CD4-positive, alpha-beta T cell (primary cell): ENCODE results near the gene MSI2. TPM values are rescaled to one million over a fixed set of nuclear protein-coding genes. Genes with fewer than 3 reads are reported as not detected.
A peak's percentile ranks its signal among the peaks of the same experiment; 100 is the strongest.

ENCODE experiments used
- ATAC-seq: fragments of 200-7000 bp; cut with Tn5 transposase; one replicate; pipeline ENCODE4 v1.10.0; 2022; ENCODE audit warnings: mild to moderate bottlenecking; ENCODE audit not compliant: poor library complexity
- CTCF ChIA-PET: fragments of 350-600 bp; sonication (Branson Sonifier 250); formaldehyde crosslinking; loops from one replicate; lab custom pipeline; 2021; ENCODE audit warnings: antibody characterized with exemption, inconsistent platforms; lab: Charles Lee
- POLR2A ChIA-PET: fragments of 350-600 bp; sonication (Branson Sonifier 250); formaldehyde crosslinking; loops from one replicate; lab custom pipeline; 2021; ENCODE audit warnings: antibody characterized with exemption, inconsistent platforms; lab: Charles Lee
- DNase-seq, 14 experiments: peaks; one replicate each; pipeline ENCODE4 v3.0.0-alpha.2; 2013 to 2020; ENCODE audit warnings: mixed read lengths in 2 of 14
- H3K27ac ChIP-seq, 2 donors: one replicate each; pipeline versions ENCODE4 v1.5.1 to v1.7.0; 2013; ENCODE audit warnings: low read length in 2 of 2, low read depth in 1 of 2, mild to moderate bottlenecking in 1 of 2
- H3K27me3 ChIP-seq, 2 experiments: 1 replicate in 1 of 2; 2 replicates in 1 of 2; pipeline versions ENCODE4 v1.6.1 to v1.7.0; 2013; ENCODE audit warnings: low read length in 2 of 2, control low read depth in 1 of 2, mild to moderate bottlenecking in 1 of 2, moderate library complexity in 1 of 2; ENCODE audit not compliant: insufficient read depth in 2 of 2, control insufficient read depth in 1 of 2
- H3K36me3 ChIP-seq: one replicate; pipeline ENCODE4 v1.6.1; 2013; ENCODE audit warnings: low read length, control low read depth; ENCODE audit not compliant: insufficient read depth
- H3K4me1 ChIP-seq: one replicate; pipeline ENCODE4 v1.6.1; 2013; ENCODE audit warnings: low read length, control low read depth; ENCODE audit not compliant: insufficient read depth
- H3K4me3 ChIP-seq: one replicate; pipeline ENCODE4 v1.5.1; 2013; ENCODE audit warnings: mild to moderate bottlenecking, low read length, moderate library complexity
- H3K9me3 ChIP-seq, 2 experiments: 1 replicate in 1 of 2; 2 replicates in 1 of 2; pipeline versions ENCODE4 v1.6.1 to v1.7.0; 2013; ENCODE audit warnings: low read length in 2 of 2, mild to moderate bottlenecking in 2 of 2, control low read depth in 1 of 2, moderate library complexity in 1 of 2; ENCODE audit not compliant: control insufficient read depth in 1 of 2, insufficient read depth in 1 of 2
- H3K27ac Mint-ChIP-seq: one replicate; pipeline ENCODE4 v1.8.0; 2020; ENCODE audit warnings: mixed read lengths
- H3K27me3 Mint-ChIP-seq: one replicate; pipeline ENCODE4 v1.8.0; 2021; ENCODE audit warnings: mixed read lengths
- H3K36me3 Mint-ChIP-seq: one replicate; pipeline ENCODE4 v1.8.0; 2021; ENCODE audit warnings: low read depth, mixed read lengths
- H3K4me1 Mint-ChIP-seq: one replicate; pipeline ENCODE4 v1.8.0; 2021; ENCODE audit warnings: low read depth, mixed read lengths
- H3K4me3 Mint-ChIP-seq: one replicate; pipeline ENCODE4 v1.8.0; 2020; ENCODE audit warnings: mild to moderate bottlenecking, mixed read lengths
- H3K9me3 Mint-ChIP-seq: one replicate; pipeline ENCODE4 v1.8.0; 2020; ENCODE audit warnings: mixed read lengths
- intact Hi-C, 2 experiments: fragments of 100-400 bp; cut with DNase I in 1 of 2; cut with micrococcal nuclease in 1 of 2; formaldehyde crosslinking; loops; one replicate each; pipeline versions ENCODE4 v1.15.1 to v1.9.0; 2023 to 2025; cut with DNase I, micrococcal nuclease
- total RNA-seq, 174 experiments: library from RNA in 2 of 174; stranded (reverse) in 2 of 174; gene quantifications; one replicate each; pipeline ENCODE4 v1.2.3 and lab custom pipeline; 2021 to 2026
- TF ChIP-seq, protein P1 (sequence below): fragments of 200-600 bp; IDR thresholded peaks from one replicate; pipeline ENCODE4 v1.8.0; 2022; ENCODE audit warnings: antibody characterized with exemption, mild to moderate bottlenecking

MSI2 gene
- total RNA-seq, 2 experiments from 2014 or later: 129 to 132 TPM

DNA sequence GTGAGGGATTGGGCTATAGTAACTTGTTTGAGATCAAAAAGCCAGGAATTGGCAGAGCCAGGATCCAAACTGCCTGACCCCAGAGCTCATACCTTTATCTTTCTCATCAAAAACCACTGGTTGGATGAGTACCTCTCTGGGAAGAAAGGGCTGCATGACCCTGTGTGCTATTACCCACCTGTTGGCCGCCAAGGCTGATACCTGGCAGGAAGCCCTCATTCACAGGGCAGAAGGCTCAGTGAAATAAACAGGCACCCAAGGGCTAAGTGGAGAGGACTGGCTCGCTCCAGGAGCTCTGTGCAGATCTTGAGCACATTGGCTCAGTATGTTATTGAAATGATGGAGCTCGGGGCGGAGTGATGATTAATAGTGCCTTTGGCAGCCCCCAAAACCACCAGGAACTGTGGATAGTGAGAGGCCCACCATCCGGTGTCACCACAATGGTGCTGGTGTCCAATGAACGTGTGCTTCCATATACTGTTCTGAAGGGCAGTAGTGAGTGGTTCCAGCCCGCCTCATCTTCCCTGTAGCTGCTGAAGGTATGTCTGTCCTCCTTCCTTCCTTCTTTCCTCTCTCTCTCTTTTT is 197.6 kb downstream of the MSI2 start:
- peaks cover 74% of the 10 kb centered on the region for H3K4me1 Mint-ChIP-seq
- H3K36me3 Mint-ChIP-seq: no peaks in the 10 kb centered on the region
- no peaks in the 10 kb centered on the region for H3K27me3 Mint-ChIP-seq
- no peak overlapping the region for H3K27ac ChIP-seq
- POLR2A ChIA-PET: no interaction called here
- no peaks in the 10 kb centered on the region for H3K9me3 ChIP-seq
- CTCF ChIA-PET: interaction anchor here (0.7 to 1.0 kb wide), 2 partner anchors 211 to 296 kb away, joined by 4 read pairs; no protein-coding TSS in a partner anchor
- H3K4me3 ChIP-seq: no peak overlapping the region
- intact Hi-C loops: no loop called here
- no peaks in the 10 kb centered on the region for H3K9me3 Mint-ChIP-seq
- peaks cover 10% of the 10 kb centered on the region for H3K36me3 ChIP-seq
- H3K27me3 ChIP-seq: no peaks in the 10 kb centered on the region
- H3K4me3 Mint-ChIP-seq: no peak overlapping the region
- H3K4me1 ChIP-seq: peaks cover 59% of the 10 kb centered on the region
- TF ChIP-seq, protein P1, sequence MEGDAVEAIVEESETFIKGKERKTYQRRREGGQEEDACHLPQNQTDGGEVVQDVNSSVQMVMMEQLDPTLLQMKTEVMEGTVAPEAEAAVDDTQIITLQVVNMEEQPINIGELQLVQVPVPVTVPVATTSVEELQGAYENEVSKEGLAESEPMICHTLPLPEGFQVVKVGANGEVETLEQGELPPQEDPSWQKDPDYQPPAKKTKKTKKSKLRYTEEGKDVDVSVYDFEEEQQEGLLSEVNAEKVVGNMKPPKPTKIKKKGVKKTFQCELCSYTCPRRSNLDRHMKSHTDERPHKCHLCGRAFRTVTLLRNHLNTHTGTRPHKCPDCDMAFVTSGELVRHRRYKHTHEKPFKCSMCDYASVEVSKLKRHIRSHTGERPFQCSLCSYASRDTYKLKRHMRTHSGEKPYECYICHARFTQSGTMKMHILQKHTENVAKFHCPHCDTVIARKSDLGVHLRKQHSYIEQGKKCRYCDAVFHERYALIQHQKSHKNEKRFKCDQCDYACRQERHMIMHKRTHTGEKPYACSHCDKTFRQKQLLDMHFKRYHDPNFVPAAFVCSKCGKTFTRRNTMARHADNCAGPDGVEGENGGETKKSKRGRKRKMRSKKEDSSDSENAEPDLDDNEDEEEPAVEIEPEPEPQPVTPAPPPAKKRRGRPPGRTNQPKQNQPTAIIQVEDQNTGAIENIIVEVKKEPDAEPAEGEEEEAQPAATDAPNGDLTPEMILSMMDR: no peak
- DNase-seq: no peak
- ATAC-seq: no peak
- H3K27ac Mint-ChIP-seq: peak overlapping the region; percentile 68

DNA sequence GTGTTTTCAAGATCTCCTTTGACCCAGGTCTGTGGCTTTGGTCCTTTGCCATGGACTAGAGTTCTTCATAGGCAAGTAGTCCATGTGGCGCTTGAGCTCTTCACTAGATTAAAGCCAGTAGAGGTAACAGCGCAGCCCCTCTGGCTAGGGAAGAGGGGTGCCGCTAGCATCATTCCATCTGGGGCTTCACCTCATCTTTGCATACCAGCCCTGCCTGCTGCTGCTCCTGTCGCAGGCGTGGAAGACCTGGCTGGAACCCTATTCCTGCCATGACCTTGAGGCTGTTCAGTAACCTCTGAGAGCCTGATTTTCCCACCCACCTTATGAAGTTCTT is 198.4 kb downstream of the MSI2 start:
- intact Hi-C loops: no loop called here
- ATAC-seq: no peak
- Histone ChIP-seq H3K36me3 (peaks cover 10% of the 10 kb centered on the region), H3K4me1 (peaks cover 66% of the 10 kb centered on the region), H3K27me3 (no peaks in the 10 kb centered on the region), H3K27ac (peak overlapping the region in 1 of 2 donors; percentile 30), H3K4me3 (peak overlapping the region; percentile 13), H3K9me3 (no peaks in the 10 kb centered on the region)
- Mint-ChIP-seq H3K9me3 (no peaks in the 10 kb centered on the region), H3K27me3 (no peaks in the 10 kb centered on the region), H3K36me3 (no peaks in the 10 kb centered on the region), H3K27ac (peak overlapping the region; percentile 68), H3K4me3 (peak overlapping the region; percentile 74), H3K4me1 (peaks cover 74% of the 10 kb centered on the region)
- no peak for DNase-seq
- ChIA-PET POLR2A (interaction anchor here (0.9 to 1.1 kb wide), 3 partner anchors 11 to 14 kb away, joined by 3 to 5 read pairs (median 3); no protein-coding TSS in a partner anchor), CTCF (interaction anchor here (1.0 kb wide), 1 partner anchor 211 kb away, joined by 4 read pairs; no protein-coding TSS in a partner anchor)
- TF ChIP-seq, protein P1: no peak

DNA sequence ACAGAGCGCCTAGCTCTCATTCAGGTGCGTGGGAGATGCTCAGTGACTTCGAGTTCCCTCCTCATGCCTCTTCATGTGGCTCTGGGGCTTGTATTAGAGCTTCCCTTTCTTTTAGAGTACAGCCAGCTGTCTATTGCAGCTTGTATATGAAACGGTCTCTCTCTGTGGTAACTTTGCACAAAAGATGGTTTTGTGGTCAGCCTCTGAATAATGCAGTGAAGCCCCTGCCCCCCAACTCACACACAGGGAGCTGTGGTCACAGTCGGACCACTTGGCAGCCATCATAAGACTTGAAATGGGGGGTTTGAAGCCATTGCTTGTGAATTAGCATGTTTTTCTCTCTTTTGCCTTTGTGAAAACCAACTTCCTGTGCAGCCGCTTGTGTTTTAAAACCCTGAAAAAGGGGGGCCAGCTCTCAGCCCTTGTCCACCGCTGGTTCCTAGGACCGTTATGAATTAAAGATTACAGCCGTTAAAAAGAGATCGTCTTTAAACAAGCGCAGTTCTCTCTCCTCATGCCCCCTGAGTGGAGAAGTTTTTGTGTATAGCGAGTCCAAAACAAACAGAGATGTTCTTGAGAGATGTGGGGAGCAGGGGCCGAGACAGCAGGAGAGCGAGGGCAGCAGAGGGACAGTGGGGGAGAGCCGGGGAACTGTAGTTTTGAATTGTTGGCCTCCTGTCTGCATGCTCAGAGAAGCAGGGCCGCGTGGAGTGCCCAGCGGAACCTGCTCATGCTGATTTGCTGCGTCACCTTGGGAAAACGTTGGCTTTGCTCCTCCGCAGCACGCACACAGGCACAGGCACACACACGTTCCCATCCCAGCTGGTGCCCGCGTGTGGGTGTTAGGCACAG is 199.0 kb downstream of the MSI2 start:
- ATAC-seq (peak; percentile 72), DNase-seq (peak in 5 of 14 experiments; percentile 8 to 51 (median 40))
- Histone ChIP-seq H3K27me3 (no peaks in the 10 kb centered on the region), H3K36me3 (peaks cover 10% of the 10 kb centered on the region), H3K9me3 (no peaks in the 10 kb centered on the region), H3K4me1 (peaks cover 68% of the 10 kb centered on the region), H3K27ac (peak overlapping the region; percentile 30 to 36), H3K4me3 (peak overlapping the region; percentile 13)
- CTCF ChIA-PET: interaction anchor here (1.0 kb wide), 1 partner anchor 212 kb away, joined by 4 read pairs; no protein-coding TSS in a partner anchor
- no peaks in the 10 kb centered on the region for H3K9me3 Mint-ChIP-seq
- intact Hi-C loops: no loop called here
- no peaks in the 10 kb centered on the region for H3K27me3 Mint-ChIP-seq
- peak overlapping the region; percentile 68 for H3K27ac Mint-ChIP-seq
- peak overlapping the region; percentile 74 for H3K4me3 Mint-ChIP-seq
- TF ChIP-seq, protein P1: no peak
- POLR2A ChIA-PET: interaction anchor here (0.9 to 1.1 kb wide), 3 partner anchors 11 to 14 kb away, joined by 3 to 5 read pairs (median 3); no protein-coding TSS in a partner anchor
- H3K36me3 Mint-ChIP-seq: no peaks in the 10 kb centered on the region
- peaks cover 77% of the 10 kb centered on the region for H3K4me1 Mint-ChIP-seq
